Mucosa of rectum (tissue), 2 donors: ENCODE results near the gene TDRD5.
A peak's percentile ranks its signal among the peaks of the same experiment; 100 is the strongest.

ENCODE experiments used
- H3K27ac ChIP-seq, 2 donors: one replicate each; pipeline ENCODE4 v1.7.0; 2013; ENCODE audit warnings: inconsistent platforms in 2 of 2, low read depth in 2 of 2, low read length in 2 of 2
- H3K27me3 ChIP-seq, 2 donors: one replicate each; pipeline ENCODE4 v1.7.0; 2013; ENCODE audit warnings: low read length in 2 of 2; ENCODE audit not compliant: control insufficient read depth in 2 of 2, insufficient read depth in 2 of 2
- H3K36me3 ChIP-seq, 2 donors: one replicate each; pipeline ENCODE4 v1.7.0; 2013; ENCODE audit warnings: low read length in 2 of 2; ENCODE audit not compliant: control insufficient read depth in 2 of 2, insufficient read depth in 2 of 2
- H3K4me1 ChIP-seq, 2 donors: one replicate each; pipeline ENCODE4 v1.7.0; 2013; ENCODE audit warnings: low read length in 2 of 2, mild to moderate bottlenecking in 1 of 2; ENCODE audit not compliant: control insufficient read depth in 2 of 2, insufficient read depth in 2 of 2
- H3K4me3 ChIP-seq, 2 donors: one replicate each; pipeline ENCODE4 v1.7.0; 2013; ENCODE audit warnings: low read length in 2 of 2
- H3K9ac ChIP-seq, 2 donors: one replicate each; pipeline ENCODE4 v1.7.0; 2013; ENCODE audit warnings: low read length in 2 of 2, low read depth in 1 of 2, mild to moderate bottlenecking in 1 of 2
- H3K9me3 ChIP-seq, 2 donors: one replicate each; pipeline ENCODE4 v1.7.0; 2013; ENCODE audit warnings: low read length in 2 of 2; ENCODE audit not compliant: control insufficient read depth in 2 of 2
- donor health status: healthy.
- donor health status: Normal muscosa, but diverticular disease.

Gene TDRD5, protein sequence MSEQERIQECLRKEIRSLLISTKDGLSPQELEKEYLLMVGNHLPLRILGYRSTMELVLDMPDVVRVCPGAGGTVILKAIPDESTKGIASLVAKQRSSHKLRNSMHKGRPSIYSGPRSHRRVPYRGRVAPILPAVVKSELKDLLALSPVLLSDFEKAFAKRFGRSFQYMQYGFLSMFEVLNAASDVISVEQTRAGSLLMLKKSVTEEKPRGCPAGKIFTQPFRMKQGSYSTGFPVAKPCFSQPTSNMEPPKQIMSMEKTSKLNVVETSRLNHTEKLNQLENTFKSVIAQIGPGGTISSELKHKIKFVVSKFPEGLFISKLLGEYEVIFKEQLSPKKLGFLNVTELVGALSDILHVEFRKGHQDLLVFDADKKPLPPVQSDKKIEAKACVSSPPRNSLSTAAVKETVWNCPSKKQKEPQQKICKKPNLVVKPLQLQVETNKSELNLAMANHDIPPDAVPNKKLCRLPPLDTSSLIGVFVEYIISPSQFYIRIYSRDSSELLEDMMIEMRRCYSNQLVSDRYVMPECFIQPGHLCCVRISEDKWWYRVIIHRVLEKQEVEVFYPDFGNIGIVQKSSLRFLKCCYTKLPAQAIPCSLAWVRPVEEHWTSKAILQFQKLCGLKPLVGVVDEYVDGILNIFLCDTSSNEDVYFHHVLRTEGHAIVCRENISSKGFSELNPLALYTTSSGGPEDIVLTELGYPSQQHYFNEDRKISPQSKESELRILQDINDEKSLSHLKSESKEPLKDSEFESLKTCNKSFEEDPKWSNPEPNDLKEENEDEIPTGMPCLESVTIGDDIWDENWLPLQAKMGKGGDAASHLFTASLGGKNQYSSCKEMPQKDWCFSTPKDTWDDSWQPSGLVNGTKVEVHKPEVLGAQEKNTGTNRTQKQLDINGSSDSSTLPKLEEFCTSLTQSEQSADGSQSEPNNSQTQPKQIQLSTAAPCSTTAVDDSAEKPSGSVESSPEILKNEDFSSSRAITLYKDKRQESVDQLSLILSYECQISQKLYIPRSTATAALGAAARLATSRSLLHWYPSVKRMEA

DNA sequence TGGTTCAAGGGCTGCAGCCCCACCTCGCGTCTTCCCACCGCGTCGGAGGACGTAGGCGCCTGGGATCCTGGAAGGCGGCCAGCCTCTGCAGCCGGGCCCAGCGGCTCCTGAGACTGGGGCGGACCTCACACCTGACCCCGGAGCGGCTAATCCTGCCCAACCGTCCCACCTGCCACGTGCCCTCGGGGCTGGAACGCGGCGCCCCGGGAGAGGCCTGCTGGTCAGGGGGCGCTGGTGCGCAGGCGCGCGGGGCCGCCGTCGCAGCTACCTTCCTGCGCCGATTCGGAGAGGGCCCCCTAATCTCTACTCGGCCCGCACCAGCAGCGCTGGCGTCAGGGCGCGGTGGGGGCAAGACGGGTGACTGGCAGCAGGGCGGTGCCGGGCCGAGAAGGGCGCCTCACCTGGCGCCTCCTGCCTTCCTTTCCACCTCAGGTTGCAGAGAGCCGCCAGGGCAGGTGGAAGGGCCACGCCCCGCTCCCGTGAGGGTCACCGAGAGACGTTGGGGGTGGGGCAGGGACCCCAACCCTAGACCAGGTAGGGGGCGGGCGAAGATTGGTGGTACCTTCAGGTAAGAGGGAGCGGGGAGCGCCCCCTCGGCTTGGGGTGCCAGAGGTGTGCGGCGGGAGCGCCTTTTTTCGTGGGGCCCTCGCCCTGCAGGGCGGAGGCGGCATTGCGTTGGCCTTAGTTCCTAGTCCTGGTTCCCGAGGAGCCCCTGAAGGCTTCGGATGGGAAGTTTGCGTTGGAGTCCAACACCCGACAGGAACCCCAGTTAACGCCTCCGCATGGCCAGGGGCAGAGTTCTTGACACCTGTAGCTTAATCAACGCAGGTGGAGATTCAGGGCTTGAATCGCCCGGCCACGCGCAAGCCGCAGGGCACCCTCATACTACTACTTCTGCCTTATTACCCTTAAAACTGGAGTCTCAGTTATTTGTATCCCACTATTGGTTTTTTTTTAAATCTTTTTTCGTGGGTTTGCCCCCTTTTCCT lies at the start of gene TDRD5:
Gene TDRD5 (plus strand): TSS at position 241 of the 989 bp plus-strand sequence. CDS start 784 bp downstream, outside the sequence.
- Histone ChIP-seq H3K27ac (peak within 1 kb of the TSS in 1 of 2 donors; percentile 42), H3K9ac (peak within 1 kb of the TSS in 1 of 2 donors; percentile 54), H3K27me3 (peaks cover 0 to 5% of the 10 kb centered on the region in 2 donors), H3K9me3 (no peaks in the 10 kb centered on the region), H3K4me1 (peaks cover 0 to 2% of the 10 kb centered on the region in 2 donors), H3K36me3 (no peaks in the 10 kb centered on the region), H3K4me3 (peak within 1 kb of the TSS; percentile 13 to 58)

DNA sequence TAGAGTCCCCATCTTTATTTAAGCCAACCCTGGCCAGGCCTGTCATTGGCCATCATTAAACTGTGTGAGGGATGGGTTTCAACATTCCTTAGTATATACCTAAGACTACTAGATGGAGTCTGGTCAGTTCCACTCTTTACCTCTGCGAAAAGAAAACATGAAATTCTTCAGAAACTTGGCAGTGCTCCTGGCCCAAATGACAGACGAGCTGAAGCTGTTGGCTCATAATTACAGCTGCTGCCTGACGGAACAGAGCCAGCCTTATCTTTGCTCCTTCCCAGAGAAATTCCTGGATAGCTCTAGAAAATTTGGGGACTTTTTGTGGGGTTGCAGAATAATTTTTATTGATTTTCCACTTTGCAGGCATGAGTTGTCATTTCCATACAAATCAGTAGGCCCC lies 46.3 kb upstream of the TDRD5 start:
- no peaks in the 10 kb centered on the region for H3K9me3 ChIP-seq
- H3K36me3 ChIP-seq, result no peaks in the 10 kb centered on the region
- H3K27ac ChIP-seq, result no peak overlapping the region
- H3K27me3 ChIP-seq, result no peaks in the 10 kb centered on the region
- H3K4me3 ChIP-seq, result no peak overlapping the region
- peaks cover 0 to 4% of the 10 kb centered on the region in 2 donors for H3K4me1 ChIP-seq
- H3K9ac ChIP-seq, result no peak overlapping the region

DNA sequence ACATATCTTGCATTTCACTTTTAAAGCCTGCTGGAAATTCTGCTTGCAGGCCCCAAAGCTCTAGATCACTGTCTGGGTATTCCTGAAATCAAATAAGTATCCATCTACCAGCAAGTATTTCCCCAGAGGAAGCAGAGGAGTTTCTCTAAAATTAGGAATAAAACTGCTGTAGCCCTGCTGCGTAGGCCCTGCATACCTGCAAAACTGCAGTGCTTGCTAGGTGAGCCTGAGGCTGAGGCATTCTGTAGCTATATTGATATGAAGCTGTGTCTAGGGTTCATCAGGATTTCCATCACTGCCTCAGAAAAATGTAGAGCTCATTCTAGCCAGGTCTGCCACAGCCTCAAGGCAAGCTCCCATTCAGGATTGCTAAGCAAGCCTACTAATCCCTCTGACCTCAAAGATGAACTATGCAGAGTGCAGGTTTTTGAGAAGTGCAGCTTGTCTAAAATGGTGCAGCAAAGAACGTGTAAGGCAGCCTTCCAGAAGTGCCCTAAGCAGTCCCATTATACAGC lies 44.6 kb upstream of the TDRD5 start:
- H3K9me3 ChIP-seq, result no peaks in the 10 kb centered on the region
- H3K27me3 ChIP-seq, result no peaks in the 10 kb centered on the region
- H3K27ac ChIP-seq, result no peak overlapping the region
- H3K36me3 ChIP-seq, result no peaks in the 10 kb centered on the region
- H3K4me1 ChIP-seq, result peaks cover 0 to 4% of the 10 kb centered on the region in 2 donors
- H3K9ac ChIP-seq, result no peak overlapping the region
- H3K4me3 ChIP-seq, result no peak overlapping the region

DNA sequence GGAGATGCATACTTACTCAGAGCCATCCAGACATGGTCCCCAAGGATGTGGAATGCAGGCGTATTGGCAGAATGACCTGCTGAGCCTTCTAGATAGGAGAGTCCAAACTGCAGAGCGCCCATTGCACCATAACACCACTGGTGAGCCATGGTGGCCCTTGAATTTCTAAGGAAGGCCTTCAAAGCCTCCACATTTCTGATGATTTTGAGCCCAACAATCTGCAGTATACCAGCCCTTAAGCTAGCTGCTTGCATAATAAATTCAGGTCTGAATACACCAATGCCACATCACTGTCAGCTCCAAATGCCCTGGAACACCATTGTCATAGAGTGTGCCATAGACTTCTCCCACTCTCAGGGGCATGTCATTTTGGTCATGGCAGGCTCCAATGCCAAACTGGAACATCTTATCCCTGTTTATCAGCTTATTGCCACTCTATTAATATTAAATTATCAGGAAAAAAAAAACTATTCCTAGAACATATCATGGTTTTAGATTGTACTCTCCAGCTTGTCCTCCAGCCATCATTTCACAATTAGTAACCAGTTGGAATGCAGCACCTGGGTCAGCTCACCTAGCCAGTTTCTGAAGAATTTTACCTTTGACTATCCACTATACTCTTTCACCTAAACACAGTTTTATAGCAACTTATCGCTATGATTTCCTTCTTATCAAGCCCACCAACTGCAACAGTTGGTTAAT lies 42.8 kb upstream of the TDRD5 start:
- Histone ChIP-seq H3K4me1 (peaks cover 0 to 4% of the 10 kb centered on the region in 2 donors), H3K4me3 (no peak overlapping the region), H3K9me3 (no peaks in the 10 kb centered on the region), H3K27me3 (no peaks in the 10 kb centered on the region), H3K27ac (no peak overlapping the region), H3K36me3 (no peaks in the 10 kb centered on the region), H3K9ac (no peak overlapping the region)

DNA sequence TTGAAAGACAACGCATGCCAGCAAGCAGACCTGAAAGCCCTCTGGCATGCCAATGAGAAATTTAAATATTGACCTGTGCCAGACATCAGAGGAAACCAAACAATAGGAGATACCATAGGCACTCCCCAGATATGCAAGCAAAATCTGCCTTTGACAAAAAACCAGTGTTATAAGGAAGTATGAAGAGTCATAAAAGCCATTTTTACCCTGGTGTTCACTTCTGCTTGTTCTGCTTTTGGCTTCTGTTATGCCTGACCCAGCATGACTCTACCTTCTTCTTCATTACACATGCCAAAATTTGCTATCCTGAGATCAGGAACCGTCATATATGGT lies 42.3 kb upstream of the TDRD5 start:
- H3K27ac ChIP-seq, result no peak overlapping the region
- no peak overlapping the region for H3K9ac ChIP-seq
- H3K36me3 ChIP-seq, result no peaks in the 10 kb centered on the region
- H3K9me3 ChIP-seq, result no peaks in the 10 kb centered on the region
- no peak overlapping the region for H3K4me3 ChIP-seq
- H3K4me1 ChIP-seq, result peaks cover 0 to 4% of the 10 kb centered on the region in 2 donors
- no peaks in the 10 kb centered on the region for H3K27me3 ChIP-seq

DNA sequence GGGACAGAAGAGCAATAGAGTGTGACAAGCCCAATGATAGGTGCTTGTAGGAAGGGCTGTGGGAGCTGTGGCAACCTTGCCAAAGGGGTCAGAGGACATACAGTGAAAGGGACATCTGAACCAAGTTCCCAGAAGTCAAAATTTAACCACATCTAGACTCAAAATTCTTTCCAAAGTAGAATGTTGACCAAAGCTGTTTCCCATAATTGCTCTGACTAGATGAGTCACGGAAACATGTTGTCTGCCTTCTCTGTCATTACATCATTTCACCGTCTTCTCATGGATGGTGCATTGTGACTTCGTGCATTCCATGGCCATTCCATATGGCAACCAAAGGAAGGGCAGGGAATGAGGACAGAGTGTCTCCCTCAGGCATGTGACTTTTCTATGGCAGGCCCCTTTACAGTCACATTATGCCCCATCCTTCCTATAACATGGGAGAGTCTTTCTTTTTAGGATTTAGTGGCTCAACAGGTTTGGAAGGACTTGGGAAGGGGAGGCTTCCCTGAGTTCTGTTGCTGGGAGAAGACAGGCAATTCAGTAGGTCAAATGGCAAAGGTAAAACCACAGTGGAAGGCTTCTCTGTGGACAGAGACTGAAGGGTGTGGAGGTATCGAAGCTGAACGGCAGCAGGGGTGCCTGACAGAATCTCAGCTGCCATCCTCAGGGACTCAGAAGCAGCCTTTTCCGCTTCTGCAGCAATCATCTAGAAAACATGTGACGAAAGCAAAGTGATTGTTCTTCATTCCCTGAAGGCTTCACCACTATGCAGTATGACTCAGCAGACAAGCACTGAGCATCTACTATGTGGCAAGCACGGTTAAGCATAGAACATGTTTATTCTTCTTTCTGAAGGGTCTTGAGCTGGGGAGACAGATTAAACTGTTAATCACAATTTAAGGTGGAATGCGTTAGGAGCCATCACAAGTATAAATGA lies 40.6 kb upstream of the TDRD5 start:
- Histone ChIP-seq H3K27ac (no peak overlapping the region), H3K4me1 (peaks cover 0 to 4% of the 10 kb centered on the region in 2 donors), H3K27me3 (no peaks in the 10 kb centered on the region), H3K4me3 (no peak overlapping the region), H3K36me3 (no peaks in the 10 kb centered on the region), H3K9ac (no peak overlapping the region), H3K9me3 (no peaks in the 10 kb centered on the region)

DNA sequence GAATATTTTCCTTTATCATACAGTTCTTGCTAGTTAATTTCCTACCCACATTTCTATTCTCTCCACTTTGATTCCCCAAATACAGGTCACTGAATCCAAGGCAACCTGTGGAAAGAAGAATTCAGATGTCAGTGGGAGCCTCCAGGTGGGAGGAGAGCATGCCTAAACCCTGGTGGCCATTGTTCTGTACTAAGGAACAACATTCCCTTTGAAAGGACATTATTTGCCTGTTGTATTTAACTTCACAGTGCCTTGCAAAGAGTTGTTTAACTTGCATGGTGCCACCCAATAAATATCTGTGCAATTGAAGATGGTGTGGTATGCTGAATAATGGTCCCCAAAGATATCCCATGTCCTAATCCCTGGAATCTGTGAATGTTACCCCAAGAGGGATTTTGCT lies 37.2 kb upstream of the TDRD5 start:
- Histone ChIP-seq H3K36me3 (no peaks in the 10 kb centered on the region), H3K27me3 (no peaks in the 10 kb centered on the region), H3K4me3 (no peak overlapping the region), H3K27ac (no peak overlapping the region), H3K9ac (no peak overlapping the region), H3K9me3 (no peaks in the 10 kb centered on the region), H3K4me1 (peaks cover 0 to 3% of the 10 kb centered on the region in 2 donors)

DNA sequence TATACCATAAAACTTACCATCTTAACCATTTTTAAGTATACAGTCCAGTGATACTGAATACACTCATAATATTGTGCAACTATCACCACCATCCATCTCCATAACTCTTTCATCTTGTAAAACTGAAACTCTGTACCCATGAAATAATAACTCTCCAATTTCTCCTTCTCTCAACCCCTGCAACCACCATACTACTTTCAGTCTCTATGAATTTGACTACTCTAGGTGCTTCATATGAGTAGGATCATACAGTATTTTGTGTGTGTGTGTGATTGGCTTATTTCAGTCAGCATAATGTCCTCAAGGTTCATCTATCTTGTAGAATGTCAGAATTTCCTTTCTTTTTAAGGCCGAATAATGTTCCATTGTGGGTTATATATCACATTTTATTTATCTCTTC lies 33.6 kb upstream of the TDRD5 start:
- H3K4me1 ChIP-seq, result no peaks in the 10 kb centered on the region
- H3K9ac ChIP-seq, result no peak overlapping the region
- H3K36me3 ChIP-seq, result no peaks in the 10 kb centered on the region
- H3K9me3 ChIP-seq, result no peaks in the 10 kb centered on the region
- no peaks in the 10 kb centered on the region for H3K27me3 ChIP-seq
- no peak overlapping the region for H3K4me3 ChIP-seq
- no peak overlapping the region for H3K27ac ChIP-seq
